Adipose tissue (tissue), 3 donors: ENCODE measurements around the gene PBRM1. TPM values are rescaled to one million over a fixed set of nuclear protein-coding genes. Genes with fewer than 3 reads are reported as not detected.

Experiments used
- H3K27ac ChIP-seq: one replicate; pipeline ENCODE4 v1.5.1; 2013; ENCODE audit warnings: low read depth, low read length
- WGBS, 3 donors: extraction: QIAGEN DNeasy Blood & Tissue Kit; methylation state at CpG; one replicate each; pipeline ENCODE4 v1.1.7; 2013; 5-methylcytosine and 5-hydroxymethylcytosine counted together
- polyA plus RNA-seq, 3 donors: library from polyadenylated mRNA; stranded (reverse); fragments of 200-250 nt; gene quantifications; one replicate each; pipeline ENCODE4 v1.2.3, GENCODE V29; 2013
- donor health status: healthy with polysubstance abuse.
- donor health status: Bipolar disorder and iron deficiency.
- donor health status: healthy.

PBRM1 gene
- polyA plus RNA-seq, 3 donors: 8.1 to 20.9 (median 15.3) TPM

DNA sequence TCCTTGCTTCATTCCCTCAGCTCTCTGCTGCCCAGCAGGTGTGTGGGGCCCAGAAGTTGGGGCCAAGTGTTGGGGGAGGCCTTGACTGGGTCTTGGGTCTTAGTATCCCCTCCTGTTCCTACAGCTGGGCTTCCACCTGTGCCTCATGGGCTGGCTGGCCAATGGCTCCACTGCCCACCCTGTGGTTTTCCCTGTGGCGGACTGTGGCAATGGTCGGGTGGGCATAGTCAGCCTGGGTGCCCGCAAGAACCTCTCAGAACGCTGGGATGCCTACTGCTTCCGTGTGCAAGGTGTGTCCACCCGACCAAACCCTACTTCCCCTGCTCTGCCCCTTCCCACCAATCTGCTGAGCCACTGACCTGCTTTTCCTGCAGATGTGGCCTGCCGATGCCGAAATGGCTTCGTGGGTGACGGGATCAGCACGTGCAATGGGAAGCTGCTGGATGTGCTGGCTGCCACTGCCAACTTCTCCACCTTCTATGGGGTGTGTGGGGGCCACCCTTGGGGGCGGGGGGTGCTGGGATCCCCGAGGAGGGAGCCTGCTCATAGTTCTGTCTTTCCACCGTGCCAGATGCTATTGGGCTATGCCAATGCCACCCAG, 163.0 kb downstream of the PBRM1 start:
- H3K27ac ChIP-seq: no peak overlapping the region
- WGBS, 3 donors: 90 to 91% (median 90%) methylated on average over 14 of the region's 14 CpGs

DNA sequence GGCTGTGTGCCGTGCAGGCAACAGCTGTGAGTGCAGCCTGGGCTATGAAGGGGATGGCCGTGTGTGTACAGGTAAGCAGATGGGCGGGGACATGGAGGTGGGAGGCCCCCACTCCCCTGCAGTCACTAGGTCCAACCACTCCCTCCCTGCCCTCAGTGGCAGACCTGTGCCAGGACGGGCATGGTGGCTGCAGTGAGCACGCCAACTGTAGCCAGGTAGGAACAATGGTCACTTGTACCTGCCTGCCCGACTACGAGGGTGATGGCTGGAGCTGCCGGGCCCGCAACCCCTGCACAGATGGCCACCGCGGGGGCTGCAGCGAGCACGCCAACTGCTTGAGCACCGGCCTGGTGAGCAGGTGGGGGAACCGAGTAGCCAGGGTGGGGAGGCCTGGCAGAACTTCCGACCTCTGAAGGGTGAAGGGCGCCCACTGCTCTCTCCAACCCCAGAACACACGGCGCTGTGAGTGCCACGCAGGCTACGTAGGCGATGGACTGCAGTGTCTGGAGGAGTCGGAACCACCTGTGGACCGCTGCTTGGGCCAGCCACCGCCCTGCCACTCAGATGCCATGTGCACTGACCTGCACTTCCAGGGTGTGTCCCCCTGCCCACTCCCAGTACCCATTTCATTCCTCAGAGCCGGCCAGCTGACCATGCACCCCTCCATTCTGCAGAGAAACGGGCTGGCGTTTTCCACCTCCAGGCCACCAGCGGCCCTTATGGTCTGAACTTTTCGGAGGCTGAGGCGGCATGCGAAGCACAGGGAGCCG, 163.6 kb downstream of the PBRM1 start:
- WGBS, 3 donors: 92 to 96% (median 94%) methylated on average over 30 to 33 of the region's 33 CpGs
- H3K27ac ChIP-seq: no peak overlapping the region

DNA sequence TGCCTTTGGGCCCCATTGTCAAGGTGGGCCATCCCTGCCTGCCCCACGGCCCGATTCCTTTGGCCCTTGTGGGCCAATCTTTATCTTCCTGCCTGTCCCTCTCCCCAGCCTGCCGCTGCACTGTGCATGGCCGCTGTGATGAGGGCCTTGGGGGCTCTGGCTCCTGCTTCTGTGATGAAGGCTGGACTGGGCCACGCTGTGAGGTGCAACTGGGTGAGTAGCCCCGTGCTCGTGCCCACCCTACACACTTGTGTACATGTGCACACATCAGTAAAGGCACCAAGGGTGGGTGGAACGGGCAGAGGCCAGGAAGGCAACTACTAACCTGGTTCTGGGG, 164.3 kb downstream of the PBRM1 start:
- 91 to 95% (median 94%) methylated on average over 8 of the region's 8 CpGs for WGBS, 3 donors
- no peak overlapping the region for H3K27ac ChIP-seq

DNA sequence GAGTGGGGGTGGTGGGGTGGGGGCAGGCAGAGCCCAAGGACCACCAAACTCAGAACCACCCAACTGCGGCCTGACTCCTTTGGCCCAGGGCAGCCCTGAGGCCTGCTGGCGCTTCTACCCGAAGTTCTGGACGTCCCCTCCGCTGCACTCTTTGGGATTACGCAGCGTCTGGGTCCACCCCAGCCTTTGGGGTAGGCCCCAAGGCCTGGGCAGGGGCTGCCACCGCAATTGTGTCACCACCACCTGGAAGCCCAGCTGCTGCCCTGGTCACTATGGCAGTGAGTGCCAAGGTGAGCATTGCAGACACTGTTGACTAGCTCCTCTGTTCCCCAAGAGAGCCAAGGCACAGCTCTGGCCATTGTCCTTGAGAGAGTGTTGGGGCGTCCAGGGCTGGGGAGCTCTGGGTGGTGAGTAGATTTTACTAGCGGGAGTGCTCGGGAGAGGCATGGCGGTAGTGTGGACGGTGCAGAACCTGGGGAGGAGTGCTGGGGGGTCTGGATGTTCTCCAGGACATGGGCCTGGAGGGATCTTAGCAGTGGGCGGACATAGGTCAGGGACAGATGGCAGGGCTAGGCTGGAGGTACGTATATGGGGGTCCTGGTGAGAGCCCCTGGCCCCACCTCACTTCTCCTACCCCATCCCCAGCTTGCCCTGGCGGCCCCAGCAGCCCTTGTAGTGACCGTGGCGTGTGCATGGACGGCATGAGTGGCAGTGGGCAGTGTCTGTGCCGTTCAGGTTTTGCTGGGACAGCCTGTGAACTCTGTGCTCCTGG, 164.8 kb downstream of the PBRM1 start:
- H3K27ac ChIP-seq: no peak overlapping the region
- 89 to 92% (median 91%) methylated on average over 20 of the region's 20 CpGs for WGBS, 3 donors

DNA sequence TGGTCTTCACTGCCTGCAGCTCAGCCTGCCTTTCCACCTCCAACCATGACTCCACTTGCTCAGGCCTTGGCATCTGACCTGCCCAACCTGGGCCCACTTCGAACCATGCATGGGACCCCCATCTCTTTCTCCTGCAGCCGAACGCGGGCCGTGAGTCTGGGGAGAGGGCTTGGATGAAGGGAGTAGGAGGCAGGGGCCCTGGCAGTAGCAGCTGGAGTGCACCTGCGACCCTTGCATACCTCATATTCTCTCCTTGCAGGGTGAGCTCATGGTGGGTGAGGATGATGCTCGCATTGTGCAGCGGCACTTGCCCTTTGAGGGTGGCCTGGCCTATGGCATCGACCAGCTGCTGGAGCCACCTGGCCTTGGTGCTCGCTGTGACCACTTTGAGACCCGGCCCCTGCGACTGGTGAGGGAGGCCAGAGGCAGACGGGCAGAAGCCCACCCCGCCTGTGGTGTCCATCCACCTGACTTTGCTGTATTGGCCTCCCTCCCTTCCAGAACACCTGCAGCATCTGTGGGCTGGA, 165.5 kb downstream of the PBRM1 start:
- 91 to 95% (median 94%) methylated on average over 14 of the region's 14 CpGs for WGBS, 3 donors
- no peak overlapping the region for H3K27ac ChIP-seq

DNA sequence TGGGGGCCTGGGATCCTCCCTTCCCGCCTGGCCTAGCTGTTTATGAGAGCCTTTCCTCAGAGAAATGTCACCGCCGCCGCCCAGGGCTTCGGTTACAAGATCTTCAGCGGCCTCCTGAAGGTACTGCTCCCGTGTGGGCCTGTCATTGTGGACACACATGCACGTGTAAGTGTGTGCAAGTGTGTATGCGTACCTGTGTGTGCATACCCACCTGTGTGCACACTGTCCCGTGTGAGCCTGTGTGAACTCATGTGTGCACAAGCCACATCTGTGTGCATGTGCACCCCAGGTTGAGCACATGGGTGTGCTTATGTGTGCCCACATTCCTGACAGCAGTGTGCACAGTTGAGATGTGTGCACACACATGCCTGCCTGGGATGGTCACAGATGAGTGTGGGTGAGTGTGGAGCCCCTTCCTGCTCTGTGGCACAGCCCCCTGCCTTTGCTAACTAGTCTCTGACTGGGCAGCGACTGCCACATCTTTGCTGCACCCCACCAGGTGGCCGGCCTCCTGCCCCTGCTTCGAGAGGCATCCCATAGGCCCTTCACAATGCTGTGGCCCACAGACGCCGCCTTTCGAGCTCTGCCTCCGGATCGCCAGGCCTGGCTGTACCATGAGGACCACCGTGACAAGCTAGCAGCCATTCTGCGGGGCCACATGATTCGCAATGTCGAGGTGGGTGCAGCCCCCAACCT, 166.1 kb downstream of the PBRM1 start:
- no peak overlapping the region for H3K27ac ChIP-seq
- WGBS, 3 donors: 91 to 94% (median 92%) methylated on average over 20 to 22 of the region's 22 CpGs

DNA sequence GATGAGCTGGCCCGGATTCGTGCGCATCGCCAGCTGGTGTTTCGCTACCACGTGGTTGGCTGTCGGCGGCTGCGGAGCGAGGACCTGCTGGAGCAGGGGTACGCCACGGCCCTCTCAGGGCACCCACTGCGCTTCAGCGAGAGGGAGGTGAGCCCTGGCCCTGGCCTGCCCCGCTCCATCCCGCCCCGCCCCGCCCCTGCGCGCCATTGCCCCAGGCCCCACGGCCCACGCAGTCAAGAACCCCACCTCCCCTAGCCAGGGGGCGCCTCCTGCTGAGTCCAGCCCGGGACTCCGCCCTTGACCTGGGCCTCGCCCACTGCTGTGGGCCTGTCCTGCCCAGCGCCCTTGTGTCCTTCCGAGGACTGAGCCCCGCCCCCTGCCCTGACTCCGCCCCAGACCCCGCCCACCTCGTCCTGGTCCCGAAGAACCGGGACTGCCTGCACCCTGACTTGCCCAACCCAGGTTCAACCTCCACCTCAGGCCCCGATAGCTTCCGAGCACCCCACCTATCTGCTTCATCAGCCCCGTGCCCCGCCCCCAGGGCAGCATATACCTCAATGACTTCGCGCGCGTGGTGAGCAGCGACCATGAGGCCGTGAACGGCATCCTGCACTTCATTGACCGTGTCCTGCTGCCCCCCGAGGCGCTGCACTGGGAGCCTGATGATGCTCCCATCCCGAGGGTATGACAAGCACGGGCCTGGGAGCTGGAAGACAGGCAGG, 166.8 kb downstream of the PBRM1 start:
- WGBS, 3 donors: 56 to 73% (median 58%) methylated on average over 36 to 50 of the region's 50 CpGs
- H3K27ac ChIP-seq: no peak overlapping the region

DNA sequence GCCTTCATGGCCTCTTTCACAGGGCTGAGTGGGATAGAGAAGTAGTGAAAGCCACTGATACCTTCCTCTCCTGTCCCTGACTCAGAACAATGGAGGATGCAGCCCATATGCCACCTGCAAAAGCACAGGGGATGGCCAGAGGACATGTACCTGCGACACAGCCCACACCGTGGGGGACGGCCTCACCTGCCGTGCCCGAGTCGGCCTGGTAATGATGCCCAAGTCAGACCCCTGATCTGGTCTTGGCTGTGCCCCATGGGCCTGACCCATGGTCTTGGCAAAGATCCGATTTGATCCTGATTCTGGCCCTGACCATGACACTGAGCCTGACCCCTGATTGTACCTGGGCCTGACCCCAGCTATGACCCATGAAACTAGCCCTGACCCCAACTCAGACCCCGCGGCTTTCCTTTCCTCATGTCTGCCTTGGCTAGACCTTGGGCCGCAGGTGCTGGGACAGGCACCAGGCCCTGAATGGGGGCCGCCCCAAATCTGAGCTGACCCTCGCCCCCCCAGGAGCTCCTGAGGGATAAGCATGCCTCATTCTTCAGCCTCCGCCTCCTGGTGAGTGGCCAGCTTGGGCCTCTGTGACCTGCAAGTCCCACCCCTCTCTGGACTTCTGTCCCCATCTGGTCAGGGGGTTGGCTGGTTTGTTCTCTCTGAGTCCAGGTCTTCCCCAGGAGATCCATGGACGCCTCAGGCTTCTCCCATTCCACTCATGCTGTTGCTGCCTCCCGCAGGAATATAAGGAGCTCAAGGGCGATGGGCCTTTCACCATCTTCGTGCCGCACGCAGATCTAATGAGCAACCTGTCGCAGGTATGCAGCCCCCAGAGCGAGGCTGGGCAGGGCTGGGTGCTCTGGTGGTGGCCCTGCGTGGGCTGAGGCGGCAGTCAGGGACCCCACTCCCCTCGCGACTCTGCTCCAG, 167.7 kb downstream of the PBRM1 start:
- WGBS, 3 donors: 81 to 87% (median 86%) methylated on average over 23 to 25 of the region's 25 CpGs

DNA sequence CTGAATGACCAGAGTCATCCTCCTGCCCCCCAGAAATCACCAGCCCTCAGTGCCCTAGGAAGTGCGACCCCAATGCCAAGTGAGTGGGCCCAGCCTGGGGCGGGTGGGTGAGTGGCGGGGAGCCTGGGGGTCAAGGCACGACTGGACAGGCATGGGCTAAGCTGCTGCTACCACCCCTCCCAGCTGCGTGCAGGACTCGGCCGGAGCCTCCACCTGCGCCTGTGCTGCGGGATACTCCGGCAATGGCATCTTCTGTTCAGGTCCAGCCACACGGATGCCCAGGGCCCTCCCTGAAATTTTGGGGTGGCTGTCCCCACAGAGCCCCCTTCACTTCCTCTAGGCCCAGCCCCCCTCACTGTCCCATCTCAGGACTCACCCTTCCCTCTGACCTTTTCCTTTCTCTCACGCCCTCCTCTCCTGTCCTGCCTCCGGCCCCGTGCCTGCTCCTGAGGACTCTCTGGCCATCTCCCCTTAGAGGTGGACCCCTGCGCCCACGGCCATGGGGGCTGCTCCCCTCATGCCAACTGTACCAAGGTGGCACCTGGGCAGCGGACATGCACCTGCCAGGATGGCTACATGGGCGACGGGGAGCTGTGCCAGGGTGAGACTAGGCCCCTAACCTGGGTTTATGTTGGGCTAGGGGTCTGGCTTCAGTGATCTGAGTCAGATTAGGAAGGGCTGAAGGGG, 169.1 kb downstream of the PBRM1 start:
- H3K27ac ChIP-seq: no peak overlapping the region
- 92 to 93% (median 93%) methylated on average over 17 to 19 of the region's 19 CpGs for WGBS, 3 donors

More for the DNA sequence above, 167.7 kb downstream of the PBRM1 start:
- H3K27ac ChIP-seq: no peak overlapping the region

DNA sequence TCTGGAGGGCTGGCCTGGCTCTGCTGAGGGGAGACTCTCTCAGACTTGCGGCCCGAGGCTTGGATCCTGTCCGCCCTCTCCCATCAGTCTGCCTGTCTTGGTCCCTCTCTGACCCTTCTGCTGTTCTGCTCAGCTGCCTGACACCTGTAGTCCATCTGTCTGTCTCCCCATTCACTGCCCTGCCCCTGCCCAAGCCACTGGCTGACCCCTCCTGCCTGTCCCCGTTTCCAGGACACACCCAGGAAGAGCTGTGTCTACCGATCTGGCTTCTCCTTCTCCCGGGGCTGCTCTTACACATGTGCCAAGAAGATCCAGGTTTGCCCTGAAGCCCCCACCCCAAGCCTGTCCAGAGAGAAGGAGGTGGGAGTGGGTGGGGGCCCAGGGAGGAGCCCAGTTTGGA, 170.5 kb downstream of the PBRM1 start:
- no peak overlapping the region for H3K27ac ChIP-seq
- WGBS, 3 donors: 52 to 72% (median 55%) methylated on average over 6 of the region's 6 CpGs

DNA sequence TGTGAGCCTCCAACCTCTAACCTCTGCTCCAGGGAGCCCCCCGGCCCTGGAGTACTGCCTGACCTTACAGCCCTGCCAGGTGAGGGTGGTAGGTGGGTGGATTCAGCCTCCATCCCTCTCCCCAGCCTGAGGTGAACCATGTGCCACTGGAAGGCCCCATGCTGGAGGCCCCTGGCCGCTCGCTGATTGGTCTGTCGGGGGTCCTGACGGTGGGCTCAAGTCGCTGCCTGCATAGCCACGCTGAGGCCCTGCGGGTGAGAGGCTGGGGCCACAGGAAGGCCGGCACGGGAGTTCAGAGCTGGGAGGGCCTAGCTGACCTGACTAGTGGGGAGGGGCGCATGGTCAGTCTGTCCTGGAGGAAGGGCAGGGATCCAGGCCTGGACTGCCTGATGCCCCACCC, 171.1 kb downstream of the PBRM1 start:
- no peak overlapping the region for H3K27ac ChIP-seq
- WGBS, 3 donors: 83 to 87% (median 86%) methylated on average over 11 of the region's 11 CpGs

DNA sequence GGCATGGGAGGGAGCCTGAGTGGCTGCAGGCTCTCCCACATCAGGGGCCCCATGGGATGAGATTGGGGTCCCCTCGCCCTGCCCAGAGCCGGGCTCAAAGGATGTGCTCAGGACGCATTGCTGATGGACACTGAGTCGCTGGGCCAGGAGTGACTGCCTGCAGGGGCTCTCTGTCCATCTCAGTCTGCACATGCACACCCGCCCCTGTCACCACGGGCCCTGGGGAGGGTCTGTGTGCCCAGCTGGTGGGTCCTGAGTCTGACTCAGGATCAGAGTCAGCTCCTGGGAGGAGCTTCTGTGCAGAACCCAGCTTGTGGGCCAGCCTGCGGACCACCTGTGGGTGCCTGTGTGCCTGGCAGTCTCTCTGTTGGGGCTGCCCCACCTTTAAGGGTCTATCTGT, 172.4 kb downstream of the PBRM1 start:
- no peak overlapping the region for H3K27ac ChIP-seq
- 91 to 93% (median 93%) methylated on average over 7 of the region's 7 CpGs for WGBS, 3 donors

DNA sequence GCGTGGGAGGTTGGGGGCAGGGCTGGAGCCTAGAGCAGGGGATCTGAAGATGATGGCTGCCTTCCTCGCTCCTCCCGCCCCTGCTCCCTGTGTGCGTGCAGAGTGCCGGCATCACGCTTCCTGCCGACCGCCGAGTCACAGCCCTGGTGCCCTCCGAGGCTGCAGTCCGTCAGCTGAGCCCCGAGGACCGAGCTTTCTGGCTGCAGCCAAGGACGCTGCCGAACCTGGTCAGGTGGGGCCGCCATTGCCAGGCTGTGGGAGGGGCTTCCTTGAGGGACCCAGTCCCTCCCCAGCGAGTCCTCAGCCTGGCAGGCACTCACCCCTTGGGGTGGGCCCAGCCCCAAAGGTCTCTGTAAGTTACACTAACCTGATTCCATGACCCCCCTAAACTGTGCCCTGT, 173.0 kb downstream of the PBRM1 start:
- no peak overlapping the region for H3K27ac ChIP-seq
- WGBS, 3 donors: 77 to 82% (median 78%) methylated on average over 17 of the region's 17 CpGs

DNA sequence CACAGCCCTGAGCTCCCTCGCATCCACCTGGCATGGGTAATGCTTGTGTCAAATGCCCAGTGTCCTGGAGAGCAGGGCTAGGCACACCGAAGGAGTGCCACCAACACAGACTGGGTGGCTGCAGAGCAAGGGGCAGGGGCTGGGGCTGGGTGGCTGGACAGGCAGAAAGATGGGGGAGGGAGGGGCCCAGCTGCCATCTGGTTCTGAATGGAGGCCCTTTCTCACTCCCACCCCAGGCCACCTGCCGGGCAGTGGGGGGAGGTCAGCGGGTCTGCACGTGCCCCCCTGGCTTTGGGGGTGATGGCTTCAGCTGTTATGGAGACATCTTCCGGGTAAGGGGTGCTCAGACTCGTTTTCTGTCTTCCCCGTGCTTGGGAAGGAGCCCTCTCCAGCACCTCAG, 173.6 kb downstream of the PBRM1 start:
- H3K27ac ChIP-seq: no peak overlapping the region
- WGBS, 3 donors: 68 to 74% (median 69%) methylated on average over 8 of the region's 8 CpGs

DNA sequence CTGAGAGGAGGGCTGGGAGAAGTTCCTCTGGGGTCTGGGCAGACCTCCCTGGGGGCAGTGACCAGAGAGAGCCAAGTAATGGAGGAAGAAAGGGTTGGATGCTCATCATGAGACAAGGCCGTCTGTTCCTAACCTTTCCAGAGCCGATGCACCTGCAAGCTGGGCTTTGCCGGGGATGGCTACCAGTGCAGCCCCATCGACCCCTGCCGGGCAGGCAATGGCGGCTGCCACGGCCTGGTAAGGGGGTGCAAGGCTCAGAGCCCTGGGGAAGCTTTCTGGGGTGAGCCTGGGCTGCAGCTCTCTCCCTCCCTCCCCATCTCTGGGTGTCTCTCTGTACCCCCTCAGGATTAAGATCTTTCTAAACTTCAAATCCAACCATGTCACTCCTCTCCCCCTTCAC, 174.2 kb downstream of the PBRM1 start:
- H3K27ac ChIP-seq: no peak overlapping the region
- WGBS, 3 donors: 87 to 94% (median 88%) methylated on average over 7 of the region's 7 CpGs

DNA sequence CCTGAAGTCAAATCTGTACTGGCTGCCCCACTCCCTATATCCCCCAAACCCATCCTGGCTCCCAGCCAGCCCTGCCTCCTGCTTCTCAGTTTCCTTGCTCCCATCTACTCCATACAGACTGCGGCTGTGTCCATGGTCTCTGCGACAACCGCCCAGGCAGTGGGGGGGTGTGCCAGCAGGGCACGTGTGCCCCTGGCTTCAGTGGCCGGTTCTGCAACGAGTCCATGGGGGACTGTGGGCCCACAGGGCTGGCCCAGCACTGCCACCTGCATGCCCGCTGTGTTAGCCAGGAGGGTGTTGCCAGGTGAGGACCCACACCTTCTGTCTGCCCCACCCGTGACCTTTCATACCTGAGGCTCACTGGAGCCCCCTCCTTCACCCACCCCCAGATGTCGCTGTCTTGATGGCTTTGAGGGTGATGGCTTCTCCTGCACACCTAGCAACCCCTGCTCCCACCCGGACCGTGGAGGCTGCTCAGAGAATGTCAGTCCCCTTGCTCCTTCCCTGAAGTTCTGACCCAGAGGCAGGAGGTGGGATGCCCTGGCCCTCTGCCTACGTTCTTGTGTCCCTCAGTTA, 175.9 kb downstream of the PBRM1 start:
- WGBS, 3 donors: 76 to 84% (median 80%) methylated on average over 12 of the region's 12 CpGs
- no peak overlapping the region for H3K27ac ChIP-seq
